HEK293T (cell line): ENCODE measurements around the gene SLC6A13.

ENCODE experiments used
- ARNT ChIP-seq: fragments of 450-650 bp; IDR thresholded peaks from 2 replicates; pipeline ENCODE4 v1.6.1; 2017; ENCODE audit warnings: mild to moderate bottlenecking
- BHLHE40 ChIP-seq: fragments of 450-650 bp; IDR thresholded peaks from 2 replicates; pipeline ENCODE4 v1.6.1; 2016; ENCODE audit warnings: mild to moderate bottlenecking, moderate library complexity, borderline replicate concordance
- CTBP1 ChIP-seq: fragments of 450-650 bp; IDR thresholded peaks from 2 replicates; pipeline ENCODE4 v1.6.1; 2016; ENCODE audit warnings: borderline replicate concordance
- FOXM1 ChIP-seq: fragments of 450-650 bp; IDR thresholded peaks from 2 replicates; pipeline ENCODE4 v1.6.1; 2017; ENCODE audit warnings: mild to moderate bottlenecking, borderline replicate concordance
- HDGF ChIP-seq: fragments of 450-650 bp; IDR thresholded peaks from 2 replicates; pipeline ENCODE4 v1.6.1; 2017; ENCODE audit warnings: antibody characterized with exemption, borderline replicate concordance
- NFRKB ChIP-seq: fragments of 450-650 bp; IDR thresholded peaks from 2 replicates; pipeline ENCODE4 v1.6.1; 2016; ENCODE audit warnings: mild to moderate bottlenecking, moderate library complexity
- SP1 ChIP-seq: fragments of 450-650 bp; IDR thresholded peaks from 2 replicates; pipeline ENCODE4 v1.6.1; 2017
- SUZ12 ChIP-seq: fragments of 450-650 bp; IDR thresholded peaks from 2 replicates; pipeline ENCODE4 v1.6.1; 2016; ENCODE audit warnings: mild to moderate bottlenecking
- TARDBP ChIP-seq: fragments of 450-650 bp; IDR thresholded peaks from 2 replicates; pipeline ENCODE4 v1.6.1; 2016
- ZNF384 ChIP-seq: fragments of 450-650 bp; IDR thresholded peaks from 2 replicates; pipeline ENCODE4 v1.6.1; 2016

GRCh38 chr12:174596-174995 lies 88.0 kb downstream of the SLC6A13 start:
- TF ChIP-seq HDGF, result no peak
- no peak for TF ChIP-seq SP1
- no peak for TF ChIP-seq BHLHE40
- no peak for TF ChIP-seq SUZ12
- TF ChIP-seq TARDBP, result no peak
- no peak for TF ChIP-seq FOXM1
- no peak for TF ChIP-seq NFRKB
- no peak for TF ChIP-seq ZNF384
- TF ChIP-seq ARNT, result no peak
- no peak for TF ChIP-seq CTBP1
